ENCODE results near the gene PGRMC2.

DNA sequence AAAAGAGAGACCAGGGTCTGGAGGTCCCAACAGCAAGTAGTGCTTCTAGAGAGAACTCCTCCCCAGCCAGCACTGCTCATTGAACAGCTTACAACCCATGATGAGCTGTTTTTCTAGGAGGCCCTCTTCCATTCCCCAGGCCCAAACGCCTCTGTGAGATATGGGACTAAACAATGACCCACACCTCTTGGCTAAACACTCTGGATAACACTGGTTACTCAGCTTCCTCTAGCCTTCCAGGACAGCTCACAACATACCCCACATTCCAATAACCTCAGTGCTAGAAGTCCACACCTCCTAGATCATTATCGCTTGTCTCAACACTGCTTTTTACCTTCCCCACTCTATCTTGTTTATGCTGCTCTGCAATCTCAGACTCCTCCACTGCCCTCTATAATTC lies 35.4 kb upstream of the PGRMC2 start:
- TF ChIP-seq RCOR1 (IDR thresholded peaks at IDR 0.05; ENCODE audit: insufficient replicate concordance, low read length) (no peak), CEBPB (IDR thresholded peaks at IDR 0.05; ENCODE audit: low read depth, low read length) (no peak), MAFK (IDR thresholded peaks at IDR 0.05; ENCODE audit: low read depth, low read length) (no peak), POLR2A (IDR thresholded peaks at IDR 0.05; ENCODE audit: low read depth, low read length) (no peak), BHLHE40 (IDR thresholded peaks at IDR 0.05; ENCODE audit: low read depth, low read length) (peak; percentile 40; the same call in 1 of the 2 replicates), NFE2L2 (IDR thresholded peaks at IDR 0.05; ENCODE audit: low read depth, low read length) (no peak), RFX5 (IDR thresholded peaks at IDR 0.05; ENCODE audit: low read depth, low read length) (no peak), RAD21 (IDR thresholded peaks at IDR 0.05; ENCODE audit: low read length) (no peak)
- TF ChIP-seq, protein P1, sequence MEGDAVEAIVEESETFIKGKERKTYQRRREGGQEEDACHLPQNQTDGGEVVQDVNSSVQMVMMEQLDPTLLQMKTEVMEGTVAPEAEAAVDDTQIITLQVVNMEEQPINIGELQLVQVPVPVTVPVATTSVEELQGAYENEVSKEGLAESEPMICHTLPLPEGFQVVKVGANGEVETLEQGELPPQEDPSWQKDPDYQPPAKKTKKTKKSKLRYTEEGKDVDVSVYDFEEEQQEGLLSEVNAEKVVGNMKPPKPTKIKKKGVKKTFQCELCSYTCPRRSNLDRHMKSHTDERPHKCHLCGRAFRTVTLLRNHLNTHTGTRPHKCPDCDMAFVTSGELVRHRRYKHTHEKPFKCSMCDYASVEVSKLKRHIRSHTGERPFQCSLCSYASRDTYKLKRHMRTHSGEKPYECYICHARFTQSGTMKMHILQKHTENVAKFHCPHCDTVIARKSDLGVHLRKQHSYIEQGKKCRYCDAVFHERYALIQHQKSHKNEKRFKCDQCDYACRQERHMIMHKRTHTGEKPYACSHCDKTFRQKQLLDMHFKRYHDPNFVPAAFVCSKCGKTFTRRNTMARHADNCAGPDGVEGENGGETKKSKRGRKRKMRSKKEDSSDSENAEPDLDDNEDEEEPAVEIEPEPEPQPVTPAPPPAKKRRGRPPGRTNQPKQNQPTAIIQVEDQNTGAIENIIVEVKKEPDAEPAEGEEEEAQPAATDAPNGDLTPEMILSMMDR (conservative IDR thresholded peaks at IDR 0.05; ENCODE audit: low read depth, low read length): no peak
- TF ChIP-seq, protein P2, sequence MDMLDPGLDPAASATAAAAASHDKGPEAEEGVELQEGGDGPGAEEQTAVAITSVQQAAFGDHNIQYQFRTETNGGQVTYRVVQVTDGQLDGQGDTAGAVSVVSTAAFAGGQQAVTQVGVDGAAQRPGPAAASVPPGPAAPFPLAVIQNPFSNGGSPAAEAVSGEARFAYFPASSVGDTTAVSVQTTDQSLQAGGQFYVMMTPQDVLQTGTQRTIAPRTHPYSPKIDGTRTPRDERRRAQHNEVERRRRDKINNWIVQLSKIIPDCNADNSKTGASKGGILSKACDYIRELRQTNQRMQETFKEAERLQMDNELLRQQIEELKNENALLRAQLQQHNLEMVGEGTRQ (IDR thresholded peaks at IDR 0.05; ENCODE audit: low read depth, low read length): no peak
- TF ChIP-seq, protein P3, sequence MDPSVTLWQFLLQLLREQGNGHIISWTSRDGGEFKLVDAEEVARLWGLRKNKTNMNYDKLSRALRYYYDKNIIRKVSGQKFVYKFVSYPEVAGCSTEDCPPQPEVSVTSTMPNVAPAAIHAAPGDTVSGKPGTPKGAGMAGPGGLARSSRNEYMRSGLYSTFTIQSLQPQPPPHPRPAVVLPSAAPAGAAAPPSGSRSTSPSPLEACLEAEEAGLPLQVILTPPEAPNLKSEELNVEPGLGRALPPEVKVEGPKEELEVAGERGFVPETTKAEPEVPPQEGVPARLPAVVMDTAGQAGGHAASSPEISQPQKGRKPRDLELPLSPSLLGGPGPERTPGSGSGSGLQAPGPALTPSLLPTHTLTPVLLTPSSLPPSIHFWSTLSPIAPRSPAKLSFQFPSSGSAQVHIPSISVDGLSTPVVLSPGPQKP (IDR thresholded peaks at IDR 0.05; ENCODE audit: borderline replicate concordance, low read depth, low read length): no peak

Measured in IMR-90 (cell line).